ENCODE measurements around the gene JPH2. TPM values are rescaled to one million over a fixed set of nuclear protein-coding genes. Genes with fewer than 3 reads are reported as not detected.

JPH2 gene
- total and polyA plus RNA-seq, 2 of the 4 experiments (the other 2 are of a cell fraction), result 0.44 to 0.54 TPM

DNA sequence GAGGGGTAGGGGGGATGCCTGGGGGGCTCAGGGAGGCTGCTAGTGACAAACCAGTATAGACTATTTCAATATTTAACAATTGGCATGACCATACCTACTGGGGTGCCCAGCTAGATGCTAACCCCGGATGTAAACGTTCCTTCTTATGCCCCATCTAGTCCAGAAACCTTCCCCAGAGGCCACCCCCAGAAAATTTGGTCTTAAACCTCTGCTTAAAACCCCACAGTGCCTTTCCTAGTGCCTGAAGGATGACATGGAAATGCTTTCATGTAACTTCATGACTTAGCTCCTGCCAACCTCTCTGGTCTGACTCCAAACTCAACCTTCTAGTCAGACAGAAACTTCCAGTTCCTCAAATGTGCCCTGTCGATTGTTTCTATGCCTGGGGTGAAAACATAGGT is 52.0 kb downstream of the JPH2 start:
- Histone ChIP-seq H3K27ac (ENCODE audit: insufficient read depth, low read length) (no peak overlapping the region), H4K5ac (ENCODE audit: low read depth, low read length) (no peak overlapping the region; the same call in 1 of the 2 replicates), H2AFZ (replicated peaks; ENCODE audit: low read length, poor library complexity) (no peak overlapping the region), H4K8ac (ENCODE audit: low read depth in 2 of 2, low read length in 2 of 2) (peak overlapping the region; percentile 39 to 88; a peak in 3 of 4 replicates), H3K4ac (ENCODE audit: low read depth, low read length) (0 out of 2 replicates have a peak overlapping the region, but pooled peaks have one; percentile 43), H3K9me1 (ENCODE audit: insufficient read depth, low read length) (peaks cover 12% of the 10 kb centered on the region), H3K79me1 (ENCODE audit: low read depth in 1 of 2, low read length in 2 of 2) (peaks cover 2 to 3% of the 10 kb centered on the region in 2 experiments; a peak in 1 of 4 replicates), H3K4me2 (ENCODE audit: low read depth, low read length) (no peak overlapping the region), H3K36me3 (ENCODE audit: control insufficient read depth, insufficient read depth, low read length) (no peaks in the 10 kb centered on the region), H2AK5ac (ENCODE audit: low read depth, low read length) (peak overlapping the region; percentile 80; the same call in 1 of the 2 replicates), H4K20me1 (ENCODE audit: insufficient read depth, low read length) (no peaks in the 10 kb centered on the region), H3K27me3 (ENCODE audit: control insufficient read depth, insufficient read depth, low read length) (no peaks in the 10 kb centered on the region; the same call in 1 of the 2 replicates), H3K56ac (ENCODE audit: extremely low read depth, insufficient read depth, low read length) (no peak overlapping the region), H2BK20ac (ENCODE audit: low read depth, low read length) (peak overlapping the region; percentile 66), H2BK5ac (ENCODE audit: low read depth, low read length, poor library complexity, severe bottlenecking) (peak overlapping the region; percentile 69), H3K23ac (ENCODE audit: low read depth, low read length) (no peak overlapping the region), H2BK15ac (ENCODE audit: low read depth, low read length) (peak overlapping the region; percentile 100; the same call in 1 of the 3 replicates), H3K4me1 (ENCODE audit: control insufficient read depth, insufficient read depth, low read length) (peaks cover 12% of the 10 kb centered on the region), H3K4me3 (ENCODE audit: insufficient read depth, low read depth, low read length) (no peak overlapping the region), H3K18ac (ENCODE audit: low read depth, low read length) (peak overlapping the region; percentile 12; the same call in 1 of the 2 replicates), H2AK9ac (replicated peaks; ENCODE audit: low read depth, low read length, poor library complexity) (peak overlapping the region; percentile 71), H4K91ac (ENCODE audit: insufficient read depth, low read depth, low read length) (peak overlapping the region; percentile 43; the same call in 1 of the 2 replicates), H3K9ac (ENCODE audit: low read depth, low read length) (no peak overlapping the region), H3K9me3 (ENCODE audit: control insufficient read depth, insufficient read depth, low read length) (0 out of 2 replicates have a peak, but pooled peaks cover 2% of the 10 kb centered on the region), H3K14ac (replicated peaks; ENCODE audit: low read depth, low read length) (peak overlapping the region; percentile 44), H2BK120ac (ENCODE audit: low read depth, low read length) (peak overlapping the region; percentile 95; the same call in 1 of the 2 replicates)
- in situ Hi-C loops (cut with MboI; ENCODE audit: low sequenced_read_pairs), result no loop called here
- ChIA-PET CTCF (interaction anchor here (1.0 kb wide), 1 partner anchor 47 kb away, joined by 3 read pairs; no protein-coding TSS in a partner anchor), POLR2A (ENCODE audit: unreplicated experiment) (no interaction called here)
- intact Hi-C loops (cut with micrococcal nuclease), result loop anchor here (5.0 kb wide), 1 partner anchor 47 kb away; no protein-coding TSS in a partner anchor
- BruUV-seq (replicated peaks), result no TSS peak
- TF ChIP-seq CTCF (conservative IDR thresholded peaks at IDR 0.05; ENCODE audit: low read depth, low read length) (no peak), CEBPB (IDR thresholded peaks at IDR 0.05; ENCODE audit: low read depth, low read length) (no peak), RCOR1 (IDR thresholded peaks at IDR 0.05; ENCODE audit: insufficient replicate concordance, low read length) (no peak), RAD21 (IDR thresholded peaks at IDR 0.05; ENCODE audit: low read length) (no peak), NFE2L2 (IDR thresholded peaks at IDR 0.05; ENCODE audit: low read depth, low read length) (no peak), MXI1 (IDR thresholded peaks at IDR 0.05; ENCODE audit: borderline replicate concordance, low read depth, low read length) (no peak), MAZ (IDR thresholded peaks at IDR 0.05; ENCODE audit: borderline replicate concordance, low read depth, low read length) (no peak), POLR2A (IDR thresholded peaks at IDR 0.05; ENCODE audit: low read depth, low read length) (no peak), FOS (IDR thresholded peaks at IDR 0.05; ENCODE audit: low read depth, low read length) (no peak), SMC3 (IDR thresholded peaks at IDR 0.05; ENCODE audit: low read depth, low read length) (no peak), ELK1 (IDR thresholded peaks at IDR 0.05; ENCODE audit: borderline replicate concordance, low read depth, low read length) (no peak), CHD1 (IDR thresholded peaks at IDR 0.05; ENCODE audit: low read depth, low read length) (no peak), MAFK (IDR thresholded peaks at IDR 0.05; ENCODE audit: low read depth, low read length) (no peak), BHLHE40 (IDR thresholded peaks at IDR 0.05; ENCODE audit: low read depth, low read length) (no peak), RFX5 (IDR thresholded peaks at IDR 0.05; ENCODE audit: low read depth, low read length) (no peak)
- TF ChIP-seq, protein P1, sequence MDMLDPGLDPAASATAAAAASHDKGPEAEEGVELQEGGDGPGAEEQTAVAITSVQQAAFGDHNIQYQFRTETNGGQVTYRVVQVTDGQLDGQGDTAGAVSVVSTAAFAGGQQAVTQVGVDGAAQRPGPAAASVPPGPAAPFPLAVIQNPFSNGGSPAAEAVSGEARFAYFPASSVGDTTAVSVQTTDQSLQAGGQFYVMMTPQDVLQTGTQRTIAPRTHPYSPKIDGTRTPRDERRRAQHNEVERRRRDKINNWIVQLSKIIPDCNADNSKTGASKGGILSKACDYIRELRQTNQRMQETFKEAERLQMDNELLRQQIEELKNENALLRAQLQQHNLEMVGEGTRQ (IDR thresholded peaks at IDR 0.05; ENCODE audit: low read depth, low read length), result no peak
- DNase-seq, result no peak
- dilution Hi-C loops (cut with HindIII; ENCODE audit: low sequenced_read_pairs, unreplicated experiment), result no loop called here
- ATAC-seq (ENCODE audit: low read depth), result no peak
- 75% methylated on average over 2 of the region's 3 CpGs; no CpG with 5 or more reads in 1 of the 2 experiments for WGBS, 2 experiments (ENCODE audit: extremely low coverage in 2 of 2, insufficient read length in 1 of 2)
